WTC11 (cell line): ENCODE measurements around the gene GALNTL6. TPM values are rescaled to one million over a fixed set of nuclear protein-coding genes. Genes with fewer than 3 reads are reported as not detected.

Source experiments
- ATAC-seq: fragments of 200-7000 bp; cut with Tn5 transposase; 2 replicates; pipeline ENCODE4 v1.10.0; 2021; ENCODE audit warnings: mild to moderate bottlenecking, moderate library complexity
- CTCF ChIA-PET: fragments of 300-600 bp; sonication (Branson Sonifier 250); formaldehyde crosslinking; loops from one replicate; lab custom pipeline; 2021; ENCODE audit warnings: antibody characterized with exemption; lab: Charles Lee
- POLR2A ChIA-PET: fragments of 350-600 bp; sonication (Branson Sonifier 250); formaldehyde crosslinking; loops from one replicate; lab custom pipeline; 2021; ENCODE audit warnings: antibody characterized with exemption; lab: Charles Lee
- DNase-seq: peaks from one replicate; pipeline ENCODE4 v3.0.0; 2021; ENCODE audit warnings: low spot score
- H3K27ac Mint-ChIP-seq: 2 replicates; pipeline ENCODE4 v1.8.0; 2021; ENCODE audit warnings: mixed read lengths
- H3K27me3 Mint-ChIP-seq: 2 replicates; pipeline ENCODE4 v1.8.0; 2021; ENCODE audit warnings: low read depth, mild to moderate bottlenecking, moderate library complexity, mixed read lengths
- H3K36me3 Mint-ChIP-seq: 2 replicates; pipeline ENCODE4 v1.8.0; 2021; ENCODE audit warnings: mixed read lengths
- H3K4me1 Mint-ChIP-seq: 2 replicates; pipeline ENCODE4 v1.8.0; 2022; ENCODE audit warnings: mixed read lengths
- H3K4me3 Mint-ChIP-seq: 2 replicates; pipeline ENCODE4 v1.8.0; 2021; ENCODE audit warnings: mild to moderate bottlenecking, moderate library complexity, mixed read lengths
- H3K9me3 Mint-ChIP-seq: 2 replicates; pipeline ENCODE4 v1.8.0; 2021; ENCODE audit warnings: mixed read lengths
- GRHL2 ChIP-seq: fragments of 250-450 bp; sonication (Bioruptor Pico); IDR thresholded peaks from 2 replicates; pipeline ENCODE4 v1.8.0; 2022; ENCODE audit warnings: mild to moderate bottlenecking, moderate library complexity; ENCODE audit not compliant: insufficient replicate concordance, severe bottlenecking
- KAT7 ChIP-seq: sonication (generic); formaldehyde crosslinking; IDR thresholded peaks from 2 replicates; pipeline ENCODE4 v1.8.1; 2023; ENCODE audit warnings: missing genetic modification reagents, mild to moderate bottlenecking, borderline replicate concordance
- PRRX2 ChIP-seq: fragments of 250-450 bp; sonication (Bioruptor Pico); IDR thresholded peaks from 2 replicates; pipeline ENCODE4 v1.8.0; 2021; ENCODE audit warnings: mild to moderate bottlenecking
- RELA ChIP-seq: sonication (generic); formaldehyde crosslinking; IDR thresholded peaks from 2 replicates; pipeline ENCODE4 v1.8.1; 2022; ENCODE audit warnings: missing genetic modification reagents, mild to moderate bottlenecking, borderline replicate concordance
- SMAD4 ChIP-seq: sonication (generic); formaldehyde crosslinking; IDR thresholded peaks from 2 replicates; pipeline ENCODE4 v1.8.0; 2022; ENCODE audit warnings: mild to moderate bottlenecking, missing genetic modification reagents
- TCF7 ChIP-seq: sonication (generic); formaldehyde crosslinking; IDR thresholded peaks from 2 replicates; pipeline ENCODE4 v1.8.0; 2022; ENCODE audit warnings: mild to moderate bottlenecking, low read depth, missing genetic modification reagents, moderate library complexity
- ZNF396 ChIP-seq: fragments of 250-450 bp; sonication (Bioruptor Pico); IDR thresholded peaks from 2 replicates; pipeline ENCODE4 v1.8.0; 2021; ENCODE audit warnings: mild to moderate bottlenecking, moderate library complexity, borderline replicate concordance
- ZNF416 ChIP-seq: fragments of 250-450 bp; sonication (Bioruptor Pico); IDR thresholded peaks from 2 replicates; pipeline ENCODE4 v1.9.0; 2021; ENCODE audit warnings: mild to moderate bottlenecking, inconsistent platforms
- total RNA-seq: library from RNA; stranded (reverse); gene quantifications from 3 replicates; pipeline ENCODE4 v1.2.3, GENCODE V29; 2021
- TF ChIP-seq, protein P1 (sequence below): sonication (generic); formaldehyde crosslinking; IDR thresholded peaks from 2 replicates; pipeline ENCODE4 v1.8.1; 2023; ENCODE audit warnings: mild to moderate bottlenecking, missing genetic modification reagents
- TF ChIP-seq, protein P2 (sequence below): sonication (generic); formaldehyde crosslinking; IDR thresholded peaks from 2 replicates; pipeline ENCODE4 v1.8.1; 2022; ENCODE audit warnings: low read depth, mild to moderate bottlenecking, moderate library complexity, missing genetic modification reagents, borderline replicate concordance
- TF ChIP-seq, protein P3 (sequence below): sonication (generic); formaldehyde crosslinking; IDR thresholded peaks from 2 replicates; pipeline ENCODE4 v1.8.0; 2022; ENCODE audit warnings: mild to moderate bottlenecking, missing genetic modification reagents
- TF ChIP-seq, protein P4 (sequence below): fragments of 250-450 bp; sonication (Bioruptor Pico); IDR thresholded peaks from 2 replicates; pipeline ENCODE4 v1.9.0; 2021; ENCODE audit warnings: mild to moderate bottlenecking
- TF ChIP-seq, protein P5 (sequence below): sonication (generic); formaldehyde crosslinking; IDR thresholded peaks from 2 replicates; pipeline ENCODE4 v1.8.1; 2022; ENCODE audit warnings: mild to moderate bottlenecking, missing genetic modification reagents, moderate library complexity, borderline replicate concordance

GALNTL6 gene
- total RNA-seq, 1 experiment from 2014 or later, result 0.24 TPM

DNA sequence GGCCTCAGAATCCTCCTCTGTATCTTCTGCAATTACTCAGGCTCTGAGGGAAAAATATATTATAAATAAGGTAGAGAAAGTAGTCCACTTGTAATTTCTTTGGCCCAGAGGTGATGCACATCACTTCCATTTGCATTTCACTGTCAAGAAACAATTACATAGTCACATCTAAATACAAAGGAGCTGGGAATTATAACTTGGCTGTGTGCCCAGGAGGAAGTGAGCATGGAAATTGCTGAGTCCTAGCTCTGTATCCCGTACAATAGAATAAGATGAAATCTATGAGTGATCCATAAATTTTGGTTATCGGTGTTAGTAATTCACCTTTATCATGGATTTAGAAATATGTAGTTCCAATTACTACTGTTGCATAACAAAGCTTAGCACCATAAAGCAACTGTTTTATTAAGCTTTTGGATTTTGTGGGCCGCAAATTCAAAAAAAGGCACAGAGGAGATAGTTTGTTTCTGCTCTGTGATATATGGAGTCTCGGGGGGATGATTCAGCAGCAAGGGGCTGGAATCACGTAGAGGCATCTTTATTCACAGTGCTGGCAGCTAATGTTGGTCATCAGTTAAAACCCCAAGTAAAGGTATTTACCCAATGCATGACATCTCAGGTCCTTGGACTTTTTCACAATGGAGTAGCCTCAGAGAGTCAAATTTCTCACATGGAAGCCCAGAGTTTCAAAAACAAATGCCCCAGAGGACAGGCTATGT lies 1114.1 kb downstream of the GALNTL6 start:
- Mint-ChIP-seq H3K4me1 (peaks cover 7% of the 10 kb centered on the region), H3K36me3 (no peaks in the 10 kb centered on the region), H3K27me3 (no peaks in the 10 kb centered on the region; the same call in 1 of the 2 replicates), H3K4me3 (no peak overlapping the region), H3K27ac (no peak overlapping the region), H3K9me3 (peaks cover 18% of the 10 kb centered on the region)
- CTCF ChIA-PET, result no interaction called here
- no peak for ATAC-seq
- DNase-seq, result no peak
- POLR2A ChIA-PET, result no interaction called here
- TF ChIP-seq, protein P1, sequence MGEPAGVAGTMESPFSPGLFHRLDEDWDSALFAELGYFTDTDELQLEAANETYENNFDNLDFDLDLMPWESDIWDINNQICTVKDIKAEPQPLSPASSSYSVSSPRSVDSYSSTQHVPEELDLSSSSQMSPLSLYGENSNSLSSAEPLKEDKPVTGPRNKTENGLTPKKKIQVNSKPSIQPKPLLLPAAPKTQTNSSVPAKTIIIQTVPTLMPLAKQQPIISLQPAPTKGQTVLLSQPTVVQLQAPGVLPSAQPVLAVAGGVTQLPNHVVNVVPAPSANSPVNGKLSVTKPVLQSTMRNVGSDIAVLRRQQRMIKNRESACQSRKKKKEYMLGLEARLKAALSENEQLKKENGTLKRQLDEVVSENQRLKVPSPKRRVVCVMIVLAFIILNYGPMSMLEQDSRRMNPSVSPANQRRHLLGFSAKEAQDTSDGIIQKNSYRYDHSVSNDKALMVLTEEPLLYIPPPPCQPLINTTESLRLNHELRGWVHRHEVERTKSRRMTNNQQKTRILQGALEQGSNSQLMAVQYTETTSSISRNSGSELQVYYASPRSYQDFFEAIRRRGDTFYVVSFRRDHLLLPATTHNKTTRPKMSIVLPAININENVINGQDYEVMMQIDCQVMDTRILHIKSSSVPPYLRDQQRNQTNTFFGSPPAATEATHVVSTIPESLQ, result no peak
- TF ChIP-seq GRHL2 (CRISPR knock-in tag), result no peak
- TF ChIP-seq, protein P2, sequence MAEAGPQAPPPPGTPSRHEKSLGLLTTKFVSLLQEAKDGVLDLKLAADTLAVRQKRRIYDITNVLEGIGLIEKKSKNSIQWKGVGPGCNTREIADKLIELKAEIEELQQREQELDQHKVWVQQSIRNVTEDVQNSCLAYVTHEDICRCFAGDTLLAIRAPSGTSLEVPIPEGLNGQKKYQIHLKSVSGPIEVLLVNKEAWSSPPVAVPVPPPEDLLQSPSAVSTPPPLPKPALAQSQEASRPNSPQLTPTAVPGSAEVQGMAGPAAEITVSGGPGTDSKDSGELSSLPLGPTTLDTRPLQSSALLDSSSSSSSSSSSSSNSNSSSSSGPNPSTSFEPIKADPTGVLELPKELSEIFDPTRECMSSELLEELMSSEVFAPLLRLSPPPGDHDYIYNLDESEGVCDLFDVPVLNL (CRISPR knock-in tag), result no peak
- TF ChIP-seq KAT7 (CRISPR knock-in tag), result no peak
- TF ChIP-seq, protein P3, sequence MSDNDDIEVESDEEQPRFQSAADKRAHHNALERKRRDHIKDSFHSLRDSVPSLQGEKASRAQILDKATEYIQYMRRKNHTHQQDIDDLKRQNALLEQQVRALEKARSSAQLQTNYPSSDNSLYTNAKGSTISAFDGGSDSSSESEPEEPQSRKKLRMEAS (CRISPR knock-in tag), result no peak
- TF ChIP-seq ZNF416 (CRISPR knock-in tag), result no peak
- TF ChIP-seq ZNF396, result no peak
- TF ChIP-seq SMAD4 (CRISPR knock-in tag), result no peak
- no peak for TF ChIP-seq PRRX2 (CRISPR knock-in tag)
- TF ChIP-seq, all 79 proteins: peak for 0

DNA sequence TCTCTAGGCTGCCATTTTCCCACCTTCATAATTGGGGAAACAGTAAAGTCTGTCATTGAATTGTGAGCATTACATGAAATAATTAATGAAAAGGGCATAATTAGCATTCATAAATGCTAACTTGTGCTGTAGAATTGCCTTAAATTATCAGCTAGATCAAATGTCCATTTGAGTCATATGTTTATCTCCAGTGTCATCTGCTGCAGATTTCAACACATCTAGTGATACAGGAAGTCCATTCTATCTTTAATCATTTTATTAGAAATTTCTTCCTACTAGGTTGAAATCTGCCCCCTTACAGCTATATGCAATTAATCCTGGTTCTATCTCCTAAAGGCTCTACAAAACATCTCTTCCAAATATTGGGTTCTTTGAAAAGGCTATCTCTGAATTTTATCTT lies 1115.1 kb downstream of the GALNTL6 start:
- H3K27me3 Mint-ChIP-seq, result no peaks in the 10 kb centered on the region
- no peak overlapping the region for H3K27ac Mint-ChIP-seq
- H3K36me3 Mint-ChIP-seq, result no peaks in the 10 kb centered on the region
- peaks cover 7% of the 10 kb centered on the region for H3K4me1 Mint-ChIP-seq
- no peak overlapping the region for H3K4me3 Mint-ChIP-seq
- ATAC-seq (no peak), DNase-seq (no peak)
- ChIA-PET POLR2A (no interaction called here), CTCF (no interaction called here)
- TF ChIP-seq RELA (CRISPR knock-in tag), result no peak
- TF ChIP-seq, protein P4, sequence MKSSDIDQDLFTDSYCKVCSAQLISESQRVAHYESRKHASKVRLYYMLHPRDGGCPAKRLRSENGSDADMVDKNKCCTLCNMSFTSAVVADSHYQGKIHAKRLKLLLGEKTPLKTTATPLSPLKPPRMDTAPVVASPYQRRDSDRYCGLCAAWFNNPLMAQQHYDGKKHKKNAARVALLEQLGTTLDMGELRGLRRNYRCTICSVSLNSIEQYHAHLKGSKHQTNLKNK (CRISPR knock-in tag), result no peak
- TF ChIP-seq, protein P5, sequence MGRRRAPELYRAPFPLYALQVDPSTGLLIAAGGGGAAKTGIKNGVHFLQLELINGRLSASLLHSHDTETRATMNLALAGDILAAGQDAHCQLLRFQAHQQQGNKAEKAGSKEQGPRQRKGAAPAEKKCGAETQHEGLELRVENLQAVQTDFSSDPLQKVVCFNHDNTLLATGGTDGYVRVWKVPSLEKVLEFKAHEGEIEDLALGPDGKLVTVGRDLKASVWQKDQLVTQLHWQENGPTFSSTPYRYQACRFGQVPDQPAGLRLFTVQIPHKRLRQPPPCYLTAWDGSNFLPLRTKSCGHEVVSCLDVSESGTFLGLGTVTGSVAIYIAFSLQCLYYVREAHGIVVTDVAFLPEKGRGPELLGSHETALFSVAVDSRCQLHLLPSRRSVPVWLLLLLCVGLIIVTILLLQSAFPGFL (CRISPR knock-in tag), result no peak
- TF ChIP-seq, all 79 proteins: peak for 0
- H3K9me3 Mint-ChIP-seq, result peaks cover 10% of the 10 kb centered on the region

DNA sequence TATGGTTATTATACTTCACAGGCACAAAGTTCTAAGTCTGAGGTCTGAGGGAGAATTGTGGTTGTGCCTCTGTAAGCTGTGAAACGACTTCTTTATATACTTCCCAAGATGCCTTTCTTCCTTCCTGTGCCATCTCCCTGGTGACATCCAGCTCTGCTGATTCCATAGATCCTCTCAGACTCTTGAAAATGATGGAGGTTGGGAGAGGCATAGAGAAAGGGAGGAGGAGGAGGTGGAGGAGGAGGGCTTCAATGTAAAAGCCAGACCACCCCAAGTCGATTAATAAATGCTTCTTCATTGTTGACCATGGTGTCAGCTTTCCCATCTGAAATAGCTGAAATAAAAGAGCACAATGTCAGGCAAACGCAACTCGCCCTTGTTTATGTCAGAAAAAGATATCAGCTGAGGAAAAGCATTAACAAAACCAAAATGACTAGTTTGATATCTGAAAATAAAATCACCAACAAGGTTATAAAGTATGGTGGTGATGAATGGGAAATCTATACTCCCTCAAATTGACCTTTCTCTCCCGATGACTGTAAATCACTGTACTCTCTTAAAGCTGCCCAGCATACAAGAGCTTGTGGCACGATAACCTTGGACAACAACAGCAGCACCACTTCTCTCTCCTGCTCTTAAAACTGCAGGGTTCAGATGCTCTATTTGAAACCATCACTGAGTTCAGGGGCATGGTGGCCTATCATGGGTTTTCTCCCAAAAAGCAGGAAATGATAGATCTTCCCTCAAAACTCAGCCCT lies 1125.0 kb downstream of the GALNTL6 start:
- DNase-seq, result no peak
- Mint-ChIP-seq H3K27me3 (no peaks in the 10 kb centered on the region), H3K4me3 (no peak overlapping the region), H3K27ac (no peak overlapping the region), H3K9me3 (no peaks in the 10 kb centered on the region), H3K4me1 (0 out of 2 replicates have a peak, but pooled peaks cover 3% of the 10 kb centered on the region), H3K36me3 (no peaks in the 10 kb centered on the region)
- no peak for ATAC-seq
- TF ChIP-seq TCF7 (CRISPR knock-in tag), result no peak
- POLR2A ChIA-PET, result no interaction called here
- CTCF ChIA-PET, result no interaction called here
